Kasumi-1 (cell line): ENCODE measurements around the gene SNX9.

Source experiments
- DNase-seq, 2 experiments: peaks; one replicate each; lab custom pipeline; 2025; lab: John Stamatoyannopoulos, UW

The SNX9 gene

DNA sequence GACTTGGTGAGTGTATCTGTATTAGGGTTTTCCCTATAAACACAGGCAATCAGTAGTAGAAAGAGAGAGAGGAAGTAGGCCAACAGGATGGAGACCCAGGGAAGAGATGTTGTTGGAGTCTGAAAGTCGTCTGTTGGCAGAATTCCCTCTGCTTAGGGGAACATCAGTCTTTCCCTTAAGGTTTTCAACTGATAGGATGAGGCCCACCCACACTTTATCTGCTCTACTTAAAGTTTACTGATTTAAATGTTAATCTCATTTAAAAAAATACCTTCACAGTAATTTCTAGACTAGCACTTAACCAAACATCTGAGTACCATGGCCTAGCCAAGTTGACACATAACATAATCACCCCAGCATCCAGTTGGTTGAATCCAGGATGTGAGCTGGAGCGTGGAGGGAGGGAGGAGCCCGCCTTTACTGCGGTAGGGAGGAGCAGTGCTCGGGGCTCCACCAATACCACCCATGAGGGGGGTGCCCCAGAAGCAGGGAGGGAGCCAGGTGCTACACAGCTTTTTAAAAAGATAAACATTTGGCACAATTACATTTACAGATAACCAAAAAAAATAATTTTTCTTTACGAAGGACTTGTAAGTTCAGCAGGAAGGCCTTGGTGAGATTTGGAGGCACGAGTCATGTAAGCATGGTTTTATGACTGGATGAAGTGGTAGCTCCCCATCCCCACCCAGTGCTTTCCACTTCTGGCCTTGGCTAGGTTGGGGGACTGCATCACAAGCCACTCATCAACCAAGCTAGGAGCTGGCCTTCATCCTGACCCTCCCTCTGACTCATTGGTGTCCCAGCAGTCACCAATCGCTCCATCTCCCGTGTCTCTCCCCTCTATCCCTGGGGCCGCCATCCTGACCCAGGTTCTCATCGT is 18.4 kb upstream of the SNX9 start:
- no peak for DNase-seq

GRCh38 chr6:157806131-157806855 is 16.8 kb upstream of the SNX9 start:
- no peak for DNase-seq

- DNase-seq = no peak
These were observed 16.2 kb upstream of the SNX9 start for GRCh38 chr6:157806856-157807215.

DNA sequence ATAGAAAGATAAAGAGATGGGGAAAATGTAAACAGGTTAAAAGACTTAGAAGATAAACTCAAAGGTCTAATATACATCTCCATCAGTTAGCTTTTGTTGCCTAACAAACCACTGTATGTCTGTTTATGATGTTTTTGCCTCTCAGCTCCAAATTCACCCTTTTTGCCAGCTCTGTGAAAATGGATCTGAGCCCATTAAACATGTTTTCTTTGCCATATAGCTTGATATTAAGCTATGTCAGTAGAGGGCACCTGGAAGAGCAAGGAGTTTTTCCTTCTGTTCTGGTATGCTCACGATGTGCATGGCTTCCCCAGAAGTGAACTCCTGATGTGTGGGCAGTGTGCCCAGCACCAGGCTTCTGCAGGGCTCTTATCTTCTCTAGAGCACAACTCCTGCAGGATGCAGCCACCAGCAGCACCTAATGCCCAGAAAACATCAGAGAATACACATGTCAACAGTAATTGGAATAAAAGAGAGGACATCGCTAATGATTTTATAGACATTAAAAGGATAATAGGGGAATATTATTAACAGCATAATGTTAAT is 14.6 kb upstream of the SNX9 start:
- no peak for DNase-seq

DNA sequence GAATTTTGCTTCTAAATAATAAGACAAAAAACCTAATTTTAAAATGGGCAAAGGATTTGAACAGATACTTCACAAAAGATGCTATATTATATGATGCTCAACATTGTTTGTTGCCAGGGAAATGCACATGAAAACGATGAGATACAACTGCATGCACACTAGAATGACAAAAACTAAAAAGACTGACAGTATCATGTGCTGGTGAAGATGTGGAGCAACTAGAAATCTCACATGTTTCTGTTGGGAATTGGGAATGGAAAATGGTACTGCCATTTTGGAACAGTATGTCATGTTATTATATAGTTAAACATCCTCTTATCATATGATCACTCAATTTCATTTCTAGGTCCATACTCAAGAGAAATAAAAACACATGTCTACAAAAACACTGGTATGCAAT is 13.4 kb upstream of the SNX9 start:
- no peak for DNase-seq

DNA sequence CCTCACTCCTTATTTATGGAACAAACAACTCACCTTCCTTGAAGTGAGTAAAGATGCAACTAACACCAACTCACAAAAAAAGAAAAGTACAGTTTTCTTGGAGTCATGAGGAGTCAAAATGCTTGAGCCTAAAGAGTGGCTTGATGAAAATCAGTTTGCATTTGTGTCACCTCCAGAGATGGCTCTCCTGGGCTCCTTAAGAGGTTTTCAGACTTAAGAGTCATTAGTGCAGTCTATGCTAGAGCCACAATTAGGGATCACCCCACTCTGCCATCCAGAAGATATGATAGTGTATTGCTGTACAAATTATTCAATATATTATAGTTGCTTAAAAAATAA is 11.9 kb upstream of the SNX9 start:
- no peak for DNase-seq

- DNase-seq = no peak
These were observed 11.4 kb upstream of the SNX9 start for GRCh38 chr6:157811476-157812173.

DNA sequence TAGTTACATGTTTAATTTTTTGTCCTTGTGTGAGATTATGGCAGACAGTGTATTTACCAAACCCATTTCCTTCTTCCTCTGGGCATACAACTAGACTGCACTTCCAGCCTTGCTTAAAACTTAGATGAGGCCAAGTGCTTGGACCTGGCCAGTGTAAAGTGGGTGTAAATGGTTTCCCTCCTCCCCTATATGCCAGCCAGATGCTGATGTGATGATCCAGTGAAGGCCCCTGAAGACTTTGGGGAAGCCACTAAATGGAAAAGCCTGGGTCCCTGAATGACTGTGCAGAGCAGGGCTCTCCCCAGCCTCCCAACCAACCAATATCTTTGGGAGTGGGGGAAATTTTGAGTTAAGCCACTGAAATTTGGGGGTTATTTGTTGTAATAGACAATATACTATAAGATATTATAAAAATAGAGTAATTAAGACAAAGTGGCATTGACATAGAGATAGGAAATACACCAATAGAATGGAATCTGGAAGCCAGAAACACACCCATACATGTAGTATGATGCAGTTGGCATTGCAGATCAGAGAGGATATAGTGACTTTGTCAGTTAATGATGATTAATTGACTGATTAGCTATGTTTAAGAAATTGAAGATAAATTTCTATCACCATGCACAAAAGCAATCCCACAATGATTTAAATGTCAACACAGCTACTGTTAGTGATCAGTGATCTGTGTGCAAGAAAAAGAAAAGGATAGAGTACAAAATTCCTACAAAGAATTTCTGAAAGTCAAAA is 10.4 kb upstream of the SNX9 start:
- DNase-seq = no peak

- no peak for DNase-seq
These were observed 9.9 kb upstream of the SNX9 start for GRCh38 chr6:157813191-157813590.

- no peak for DNase-seq
These were observed 9.1 kb upstream of the SNX9 start for GRCh38 chr6:157813750-157814455.

- DNase-seq = peak; percentile 9 to 17
These were observed 8.2 kb upstream of the SNX9 start for GRCh38 chr6:157814883-157815282.

- DNase-seq = no peak
These were observed 1.6 kb upstream of the SNX9 start for GRCh38 chr6:157821342-157822033.

DNA sequence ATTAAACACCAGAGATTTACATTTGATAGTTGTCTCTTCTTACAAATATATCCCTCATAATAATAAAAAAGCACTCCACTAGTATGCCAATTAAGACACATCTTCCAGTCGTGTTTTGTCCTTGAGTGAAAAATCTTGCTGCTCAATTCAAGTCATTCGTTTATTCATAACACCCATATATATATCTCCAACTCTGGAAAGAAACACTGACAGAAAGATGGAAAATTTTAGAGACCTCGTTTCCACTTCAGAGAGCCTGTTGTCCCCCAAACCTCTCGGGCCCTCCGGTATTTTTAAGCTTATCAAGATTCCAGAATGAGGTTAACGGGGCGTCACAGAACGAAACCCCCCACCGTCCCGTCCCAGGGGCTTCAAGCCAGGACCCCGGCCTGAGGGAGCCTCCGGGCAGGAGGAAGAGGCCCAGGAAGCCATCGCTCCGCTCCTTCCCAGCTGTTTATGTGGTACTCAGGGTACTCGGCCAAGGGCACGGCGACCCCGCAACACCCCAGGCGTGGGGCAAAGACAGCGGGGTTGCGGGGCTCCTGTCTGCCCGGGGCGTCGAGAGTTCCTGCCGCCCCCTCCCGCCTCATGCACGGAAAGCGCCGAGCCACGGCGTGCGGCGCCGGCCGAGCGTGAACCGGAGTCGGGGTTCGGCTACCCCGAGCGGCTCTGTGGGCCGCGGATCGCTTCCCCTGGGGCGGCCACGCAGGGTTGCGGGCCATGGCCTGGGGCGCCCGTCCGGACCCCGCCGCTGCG is 623 bp upstream of the SNX9 start:
- DNase-seq = no peak

GRCh38 chr6:157823528-157824370 is 703 bp downstream of the SNX9 start:
- peak; percentile 30 to 35 for DNase-seq

- DNase-seq = no peak
These were observed 2.3 kb downstream of the SNX9 start for GRCh38 chr6:157825243-157825904.

GRCh38 chr6:157830354-157831017 is 7.4 kb downstream of the SNX9 start:
- DNase-seq = no peak

DNA sequence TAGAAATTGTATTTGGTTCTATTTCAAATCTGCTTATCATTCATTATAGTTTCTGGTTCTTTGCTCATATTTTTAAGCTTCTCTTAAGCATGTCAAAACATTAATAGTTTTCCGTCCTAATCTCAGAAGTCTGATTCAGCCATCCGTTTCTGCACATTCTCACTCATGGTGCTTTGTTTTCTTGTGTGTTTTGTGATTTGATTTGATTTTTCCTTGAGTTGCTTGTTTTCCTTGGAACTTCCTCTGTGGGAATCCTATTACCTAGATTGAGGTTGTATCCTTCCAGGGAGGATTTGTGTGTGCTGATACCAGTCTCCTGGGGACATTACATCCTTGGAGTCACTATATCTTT is 7.9 kb downstream of the SNX9 start:
- no peak for DNase-seq
